ENCODE results near the gene TLR6. TPM values are rescaled to one million over a fixed set of nuclear protein-coding genes. Genes with fewer than 3 reads are reported as not detected.

The TLR6 gene
- total RNA-seq, 1 experiment from 2014 or later = 4.8 TPM

GRCh38 chr4:38857354-38858096 lies 908 bp upstream of the TLR6 start (continued):
- no peak for TF ChIP-seq REST (IDR thresholded peaks at IDR 0.05; ENCODE audit: low read depth)
- peak; percentile 20 for TF ChIP-seq POLR2A (IDR thresholded peaks at IDR 0.05; ENCODE audit: borderline replicate concordance, extremely low read depth, insufficient read depth, insufficient read length)
- peak; percentile 91 for TF ChIP-seq JUND (IDR thresholded peaks at IDR 0.05)

GRCh38 chr4:38856046-38856445 lies 571 bp downstream of the TLR6 start:
- POLR2A ChIA-PET = interaction anchor here (0.7 to 0.9 kb wide), 3 partner anchors 11 to 97 kb away, joined by 3 to 4 read pairs (median 4); no protein-coding TSS in a partner anchor
- DNase-seq (ENCODE audit: low read depth, low spot score) (no peak), ATAC-seq (no peak)
- CTCF ChIA-PET = interaction anchor here (1.0 to 2.5 kb wide), 7 partner anchors 9 to 676 kb away, joined by 3 to 19 read pairs (median 4); partner anchors contain the start of gene TLR10
- Histone ChIP-seq H3K9ac (ENCODE audit: low read length) (peak overlapping the region; percentile 53), H3K36me3 (ENCODE audit: control insufficient read depth in 1 of 2, insufficient read depth in 2 of 2, low read length in 2 of 2) (no peaks in the 10 kb centered on the region), H3K4me1 (ENCODE audit: control insufficient read depth in 1 of 2, insufficient read depth in 2 of 2, low read length in 2 of 2) (peaks cover 19 to 49% of the 10 kb centered on the region in 2 experiments), H3K27me3 (ENCODE audit: insufficient read depth, low read length) (no peaks in the 10 kb centered on the region), H3K9me3 (ENCODE audit: control insufficient read depth in 1 of 2, insufficient read depth in 1 of 2, low read depth in 1 of 2, low read length in 2 of 2) (no peaks in the 10 kb centered on the region), H3K9me2 (ENCODE audit: insufficient read depth) (no peaks in the 10 kb centered on the region), H3K4me2 (ENCODE audit: low read length) (peak overlapping the region; percentile 90), H3K79me2 (ENCODE audit: insufficient read depth, low read length) (no peaks in the 10 kb centered on the region), H4K20me1 (ENCODE audit: insufficient read depth) (no peaks in the 10 kb centered on the region), H2AFZ (ENCODE audit: low read depth, low read length, poor library complexity, severe bottlenecking) (peak overlapping the region; percentile 97), H3K27ac (ENCODE audit: low read depth, low read length) (peak overlapping the region; percentile 84; the same call in 1 of the 2 replicates), H3K4me3 (replicated peaks in 1 of 2; ENCODE audit: low read depth in 1 of 2, low read length in 2 of 2) (peak overlapping the region; percentile 41 to 57)
- intact Hi-C loops (cut with micrococcal nuclease) = loop anchor here (2.0 to 10.0 kb wide), 4 partner anchors 97 to 794 kb away; no protein-coding TSS in a partner anchor
- no TSS peak for BruUV-seq (replicated peaks)
- RAD21 ChIA-PET (ENCODE audit: low non-redundant PET in 1 of 2, low total read pairs in 2 of 2, uncharacterized antibody in 2 of 2, unreplicated experiment in 2 of 2) = no interaction called here
- TF ChIP-seq CBX3 (IDR thresholded peaks at IDR 0.05; ENCODE audit: low read depth) (no peak; the same call in 1 of the 2 replicates), SIN3A (IDR thresholded peaks at IDR 0.05; ENCODE audit: low read depth) (no peak), ZBTB33 (IDR thresholded peaks at IDR 0.05; ENCODE audit: extremely low read depth, insufficient replicate concordance, low read length) (no peak), ZNF274 (IDR thresholded peaks at IDR 0.05; ENCODE audit: low read depth, low read length) (no peak), YY1 (IDR thresholded peaks at IDR 0.05; ENCODE audit: extremely low read depth, insufficient replicate concordance, low read depth, low read length) (no peak), FOSL1 (IDR thresholded peaks at IDR 0.05; ENCODE audit: low read depth) (no peak), POLR2AphosphoS5 (IDR thresholded peaks at IDR 0.05; ENCODE audit: low read depth, low read length) (no peak), SP1 (IDR thresholded peaks at IDR 0.05; ENCODE audit: low read depth) (no peak), ELF1 (IDR thresholded peaks at IDR 0.05; ENCODE audit: borderline replicate concordance, low read depth) (no peak; the same call in 1 of the 2 replicates), REST (IDR thresholded peaks at IDR 0.05; ENCODE audit: low read depth) (no peak), RAD21 (IDR thresholded peaks at IDR 0.05; ENCODE audit: low read depth) (no peak), TCF7L2 (IDR thresholded peaks at IDR 0.05; ENCODE audit: borderline replicate concordance, extremely low read depth, insufficient read depth, insufficient read length) (no peak)
